Activated naive CD4-positive, alpha-beta T cell treated with anti-CD3 and anti-CD28 coated beads, Interleukin-2, amount 10 ng/mL, durations not matched to agents 7 days and 5 days (primary cell): ENCODE measurements around the gene SH3BP5.

Source experiments
- CTCF ChIA-PET: fragments of 350-600 bp; sonication (Branson Sonifier 250); formaldehyde crosslinking; loops from one replicate; lab custom pipeline; 2021; ENCODE audit warnings: antibody characterized with exemption; lab: Charles Lee
- DNase-seq: peaks from one replicate; pipeline ENCODE4 v3.0.0-alpha.2; 2020
- H3K27ac Mint-ChIP-seq: one replicate; pipeline ENCODE4 v1.8.0; 2021; ENCODE audit warnings: mild to moderate bottlenecking, moderate library complexity, mixed read lengths
- H3K27me3 Mint-ChIP-seq: one replicate; pipeline ENCODE4 v1.8.0; 2021; ENCODE audit warnings: mild to moderate bottlenecking, mixed read lengths
- H3K36me3 Mint-ChIP-seq: one replicate; pipeline ENCODE4 v1.8.0; 2021; ENCODE audit warnings: mixed read lengths
- H3K4me1 Mint-ChIP-seq: one replicate; pipeline ENCODE4 v1.8.0; 2021; ENCODE audit warnings: mixed read lengths
- H3K4me3 Mint-ChIP-seq: one replicate; pipeline ENCODE4 v1.8.0; 2021; ENCODE audit warnings: mild to moderate bottlenecking, moderate library complexity, mixed read lengths
- H3K9me3 Mint-ChIP-seq: one replicate; pipeline ENCODE4 v1.8.0; 2021; ENCODE audit warnings: mixed read lengths

Gene SH3BP5

GRCh38 chr3:15294929-15295328, 37.5 kb downstream of the SH3BP5 start:
- H3K27me3 Mint-ChIP-seq, result no peaks in the 10 kb centered on the region
- H3K9me3 Mint-ChIP-seq, result no peaks in the 10 kb centered on the region
- H3K36me3 Mint-ChIP-seq, result peaks cover 63% of the 10 kb centered on the region
- H3K4me3 Mint-ChIP-seq, result no peak overlapping the region
- CTCF ChIA-PET, result interaction anchor here (1.0 to 1.7 kb wide), 5 partner anchors 9 to 37 kb away, joined by 3 to 6 read pairs (median 3); partner anchors contain the start of gene SH3BP5
- H3K27ac Mint-ChIP-seq, result no peak overlapping the region
- H3K4me1 Mint-ChIP-seq, result peaks cover 84% of the 10 kb centered on the region
- no peak for DNase-seq

- Mint-ChIP-seq H3K4me3 (no peak overlapping the region), H3K27ac (peak overlapping the region; percentile 95), H3K9me3 (peaks cover 2% of the 10 kb centered on the region), H3K36me3 (peaks cover 69% of the 10 kb centered on the region), H3K4me1 (peaks cover 87% of the 10 kb centered on the region), H3K27me3 (no peaks in the 10 kb centered on the region)
- no peak for DNase-seq
- CTCF ChIA-PET, result interaction anchor here (0.7 to 1.6 kb wide), 4 partner anchors 12 to 39 kb away, joined by 3 to 6 read pairs (median 4); partner anchors contain the start of gene SH3BP5
These were observed 39.4 kb downstream of the SH3BP5 start for GRCh38 chr3:15292765-15293522.

- Mint-ChIP-seq H3K4me1 (peaks cover 86% of the 10 kb centered on the region), H3K9me3 (peaks cover 2% of the 10 kb centered on the region), H3K27ac (peak overlapping the region; percentile 95), H3K4me3 (peak overlapping the region; percentile 64), H3K36me3 (peaks cover 70% of the 10 kb centered on the region), H3K27me3 (no peaks in the 10 kb centered on the region)
- CTCF ChIA-PET, result interaction anchor here (0.7 to 4.2 kb wide), 8 partner anchors 13 to 88 kb away, joined by 3 to 23 read pairs (median 4); partner anchors contain the start of gene SH3BP5
- DNase-seq, result peak; percentile 85
These were observed 40.5 kb downstream of the SH3BP5 start for GRCh38 chr3:15291589-15292541.

- Mint-ChIP-seq H3K27ac (peak overlapping the region; percentile 95), H3K36me3 (peaks cover 74% of the 10 kb centered on the region), H3K4me3 (peak overlapping the region; percentile 48), H3K9me3 (peaks cover 2% of the 10 kb centered on the region), H3K4me1 (peaks cover 81% of the 10 kb centered on the region), H3K27me3 (no peaks in the 10 kb centered on the region)
- no peak for DNase-seq
- CTCF ChIA-PET, result interaction anchor here (0.6 to 4.2 kb wide), 7 partner anchors 15 to 91 kb away, joined by 3 to 23 read pairs (median 4); partner anchors contain the start of gene SH3BP5
These were observed 41.6 kb downstream of the SH3BP5 start for GRCh38 chr3:15290736-15291135.

- peak overlapping the region; percentile 33 for H3K4me3 Mint-ChIP-seq
- peaks cover 70% of the 10 kb centered on the region for H3K36me3 Mint-ChIP-seq
- H3K27me3 Mint-ChIP-seq, result no peaks in the 10 kb centered on the region
- peak overlapping the region; percentile 40 for H3K27ac Mint-ChIP-seq
- H3K4me1 Mint-ChIP-seq, result peaks cover 71% of the 10 kb centered on the region
- peaks cover 2% of the 10 kb centered on the region for H3K9me3 Mint-ChIP-seq
- no peak for DNase-seq
- CTCF ChIA-PET, result interaction anchor here (0.9 to 4.2 kb wide), 2 partner anchors 21 to 90 kb away, joined by 3 to 23 read pairs; no protein-coding TSS in a partner anchor
These were observed 42.7 kb downstream of the SH3BP5 start for GRCh38 chr3:15289661-15290060.

GRCh38 chr3:15288331-15289035, 43.9 kb downstream of the SH3BP5 start:
- peaks cover 2% of the 10 kb centered on the region for H3K9me3 Mint-ChIP-seq
- CTCF ChIA-PET, result interaction anchor here (0.9 to 4.2 kb wide), 3 partner anchors 20 to 91 kb away, joined by 3 to 23 read pairs (median 4); partner anchors contain the start of gene SH3BP5
- no peaks in the 10 kb centered on the region for H3K27me3 Mint-ChIP-seq
- DNase-seq, result no peak
- no peak overlapping the region for H3K4me3 Mint-ChIP-seq
- H3K36me3 Mint-ChIP-seq, result peaks cover 70% of the 10 kb centered on the region
- H3K27ac Mint-ChIP-seq, result no peak overlapping the region
- H3K4me1 Mint-ChIP-seq, result peaks cover 70% of the 10 kb centered on the region

- Mint-ChIP-seq H3K4me1 (peaks cover 64% of the 10 kb centered on the region), H3K4me3 (no peak overlapping the region)
These were observed 44.6 kb downstream of the SH3BP5 start for GRCh38 chr3:15287565-15288330.

GRCh38 chr3:15286022-15286421, 46.4 kb downstream of the SH3BP5 start:
- no peak overlapping the region for H3K27ac Mint-ChIP-seq
- CTCF ChIA-PET, result interaction anchor here (1.6 kb wide), 1 partner anchor 10 kb away, joined by 7 read pairs; no protein-coding TSS in a partner anchor

More at GRCh38 chr3:15287565-15288330, 44.6 kb downstream of the SH3BP5 start:
- H3K36me3 Mint-ChIP-seq, result peaks cover 65% of the 10 kb centered on the region
- H3K27me3 Mint-ChIP-seq, result no peaks in the 10 kb centered on the region
- no peak for DNase-seq
- no peak overlapping the region for H3K27ac Mint-ChIP-seq
- peaks cover 2% of the 10 kb centered on the region for H3K9me3 Mint-ChIP-seq
- CTCF ChIA-PET, result interaction anchor here (0.6 to 4.2 kb wide), 4 partner anchors 11 to 280 kb away, joined by 3 to 23 read pairs (median 6); partner anchors contain the start of gene SH3BP5

GRCh38 chr3:15284121-15284889, 48.1 kb downstream of the SH3BP5 start:
- no peak overlapping the region for H3K4me3 Mint-ChIP-seq
- CTCF ChIA-PET, result interaction anchor here (0.9 to 1.0 kb wide), 2 partner anchors 17 to 93 kb away, joined by 3 to 4 read pairs; no protein-coding TSS in a partner anchor
- H3K27ac Mint-ChIP-seq, result no peak overlapping the region

More at GRCh38 chr3:15286022-15286421, 46.4 kb downstream of the SH3BP5 start:
- no peak for DNase-seq
- Mint-ChIP-seq H3K9me3 (peaks cover 2% of the 10 kb centered on the region), H3K36me3 (peaks cover 57% of the 10 kb centered on the region), H3K4me1 (peaks cover 47% of the 10 kb centered on the region), H3K4me3 (no peak overlapping the region), H3K27me3 (peaks cover 4% of the 10 kb centered on the region)

GRCh38 chr3:15283702-15284101, 48.7 kb downstream of the SH3BP5 start:
- H3K27ac Mint-ChIP-seq, result no peak overlapping the region
- H3K36me3 Mint-ChIP-seq, result peaks cover 43% of the 10 kb centered on the region
- peaks cover 45% of the 10 kb centered on the region for H3K4me1 Mint-ChIP-seq
- CTCF ChIA-PET, result interaction anchor here (0.9 to 1.0 kb wide), 2 partner anchors 16 to 94 kb away, joined by 3 to 4 read pairs; no protein-coding TSS in a partner anchor
- no peak overlapping the region for H3K4me3 Mint-ChIP-seq
- no peaks in the 10 kb centered on the region for H3K9me3 Mint-ChIP-seq
- H3K27me3 Mint-ChIP-seq, result peaks cover 4% of the 10 kb centered on the region
- no peak for DNase-seq

More at GRCh38 chr3:15284121-15284889, 48.1 kb downstream of the SH3BP5 start:
- Mint-ChIP-seq H3K4me1 (peaks cover 46% of the 10 kb centered on the region), H3K27me3 (peaks cover 4% of the 10 kb centered on the region), H3K36me3 (peaks cover 49% of the 10 kb centered on the region), H3K9me3 (no peaks in the 10 kb centered on the region)
- no peak for DNase-seq

GRCh38 chr3:15281817-15282216, 50.6 kb downstream of the SH3BP5 start:
- CTCF ChIA-PET, result interaction anchor here (4.1 kb wide), 1 partner anchor 14 kb away, joined by 18 read pairs; no protein-coding TSS in a partner anchor
- H3K4me1 Mint-ChIP-seq, result peaks cover 36% of the 10 kb centered on the region
- peaks cover 29% of the 10 kb centered on the region for H3K36me3 Mint-ChIP-seq
- peaks cover 4% of the 10 kb centered on the region for H3K27me3 Mint-ChIP-seq
- H3K9me3 Mint-ChIP-seq, result no peaks in the 10 kb centered on the region
- no peak overlapping the region for H3K27ac Mint-ChIP-seq
- no peak overlapping the region for H3K4me3 Mint-ChIP-seq
- no peak for DNase-seq
